Neural cell (in vitro differentiated cells): ENCODE results near the gene LRTM1. TPM values are rescaled to one million over a fixed set of nuclear protein-coding genes. Genes with fewer than 3 reads are reported as not detected.

Source experiments
- H2AFZ ChIP-seq: fragments of 200-600, 300-800 bp; sonication (generic), shearing (Covaris generic); 2 replicates; pipeline ENCODE4 v1.6.0; 2014; ENCODE audit warnings: low read depth, mild to moderate bottlenecking, antibody characterized with exemption, low read length, moderate library complexity
- H3F3A ChIP-seq: fragments of 200-600 bp; shearing (Covaris generic); 2 replicates; pipeline ENCODE4 v1.6.1; 2016; ENCODE audit warnings: mild to moderate bottlenecking, moderate library complexity, mixed read lengths, antibody characterized with exemption, low read length; ENCODE audit not compliant: insufficient read depth, poor library complexity, severe bottlenecking
- H3K27ac ChIP-seq: fragments of 200-600, 300-800 bp; sonication (generic), shearing (Covaris generic); 2 replicates; pipeline ENCODE4 v1.5.1; 2014; ENCODE audit warnings: mild to moderate bottlenecking, low read length, moderate library complexity
- H3K27me3 ChIP-seq: fragments of 300-800, 200-600 bp; sonication (generic), shearing (Covaris generic); 2 replicates; pipeline ENCODE4 v1.6.0; 2014; ENCODE audit warnings: mild to moderate bottlenecking, low read depth, low read length, moderate library complexity; ENCODE audit not compliant: insufficient read depth
- H3K36me3 ChIP-seq: fragments of 300-800, 200-600 bp; sonication (generic), shearing (Covaris generic); 2 replicates; pipeline ENCODE4 v1.5.1; 2014; ENCODE audit warnings: mild to moderate bottlenecking, antibody characterized with exemption, low read length, moderate library complexity; ENCODE audit not compliant: insufficient read depth
- H3K4me2 ChIP-seq: fragments of 300-800, 200-600 bp; sonication (generic), shearing (Covaris generic); 2 replicates; pipeline ENCODE4 v1.6.0; 2014; ENCODE audit warnings: mild to moderate bottlenecking, low read length
- H3K4me3 ChIP-seq: fragments of 300-800, 200-600 bp; sonication (generic), shearing (Covaris generic); 2 replicates; pipeline ENCODE4 v1.5.1; 2014; ENCODE audit warnings: mild to moderate bottlenecking, low read length, moderate library complexity
- H3K79me2 ChIP-seq: fragments of 200-600 bp; shearing (Covaris generic); replicated peaks from 2 replicates; pipeline ENCODE4 v1.6.0; 2014; ENCODE audit warnings: mild to moderate bottlenecking, low read length, moderate library complexity; ENCODE audit not compliant: insufficient read depth
- H3K9ac ChIP-seq: fragments of 300-800, 200-600 bp; sonication (generic), shearing (Covaris generic); 2 replicates; pipeline ENCODE4 v1.6.1; 2016; ENCODE audit warnings: mild to moderate bottlenecking, low read length, mixed read lengths
- H3K9me2 ChIP-seq: fragments of 200-600 bp; shearing (Covaris generic); 2 replicates; pipeline ENCODE4 v1.6.1; 2016; ENCODE audit warnings: mild to moderate bottlenecking, low read length, mixed read lengths; ENCODE audit not compliant: insufficient read depth
- H3K9me3 ChIP-seq: fragments of 200-600, 300-800 bp; sonication (generic), shearing (Covaris generic); 2 replicates; pipeline ENCODE4 v1.6.1; 2016; ENCODE audit warnings: mild to moderate bottlenecking, mixed run types, low read length, moderate library complexity, mixed read lengths
- H4K20me1 ChIP-seq: fragments of 200-600 bp; shearing (Covaris generic); 2 replicates; pipeline ENCODE4 v1.6.1; 2016; ENCODE audit warnings: mild to moderate bottlenecking, mixed run types; ENCODE audit not compliant: insufficient read depth
- EP300 ChIP-seq: fragments of 450-650 bp; conservative IDR thresholded peaks from 2 replicates; pipeline ENCODE4 v1.6.1; 2014; ENCODE audit warnings: antibody characterized with exemption, mild to moderate bottlenecking, moderate library complexity; ENCODE audit not compliant: poor library complexity, severe bottlenecking
- EZH2 ChIP-seq: fragments of 200-600, 300-800 bp; shearing (Covaris generic), sonication (generic); IDR thresholded peaks from 2 replicates; pipeline ENCODE4 v1.6.1; 2014; ENCODE audit warnings: antibody characterized with exemption, low read length, borderline replicate concordance, mild to moderate bottlenecking; ENCODE audit not compliant: insufficient read depth, poor library complexity, severe bottlenecking
- MXI1 ChIP-seq: fragments of 450-650 bp; conservative IDR thresholded peaks from 2 replicates; pipeline ENCODE4 v1.6.1; 2014; ENCODE audit warnings: antibody characterized with exemption, mild to moderate bottlenecking; ENCODE audit not compliant: poor library complexity, severe bottlenecking
- POLR2AphosphoS5 ChIP-seq: IDR thresholded peaks from 2 replicates; pipeline ENCODE4 v1.6.1; 2012
- RAD21 ChIP-seq: fragments of 450-650 bp; conservative IDR thresholded peaks from 2 replicates; pipeline ENCODE4 v1.6.1; 2014; ENCODE audit warnings: antibody characterized with exemption, mild to moderate bottlenecking, moderate library complexity
- SMC3 ChIP-seq: fragments of 450-650 bp; conservative IDR thresholded peaks from 2 replicates; pipeline ENCODE4 v1.6.1; 2014; ENCODE audit warnings: antibody characterized with exemption, mild to moderate bottlenecking, moderate library complexity; ENCODE audit not compliant: poor library complexity
- TAF1 ChIP-seq: IDR thresholded peaks from 2 replicates; pipeline ENCODE4 v1.6.1; 2012; ENCODE audit warnings: low read depth
- polyA plus RNA-seq: library from polyadenylated mRNA; depleted of rRNA; stranded (reverse); fragments of >200 nt; gene quantifications from 2 replicates; pipeline ENCODE4 v1.2.3, GENCODE V29; 2014
- TF ChIP-seq, protein P1 (sequence below): fragments of 450-650 bp; IDR thresholded peaks from 2 replicates; pipeline ENCODE4 v1.5.1; 2014; ENCODE audit warnings: antibody characterized with exemption, mild to moderate bottlenecking, moderate library complexity; ENCODE audit not compliant: poor library complexity, severe bottlenecking
- TF ChIP-seq, protein P2 (sequence below): IDR thresholded peaks from 2 replicates; pipeline ENCODE4 v1.6.1; 2012; ENCODE audit warnings: borderline replicate concordance

Gene LRTM1
- polyA plus RNA-seq, 1 donor from 2014 or later = not detected

DNA sequence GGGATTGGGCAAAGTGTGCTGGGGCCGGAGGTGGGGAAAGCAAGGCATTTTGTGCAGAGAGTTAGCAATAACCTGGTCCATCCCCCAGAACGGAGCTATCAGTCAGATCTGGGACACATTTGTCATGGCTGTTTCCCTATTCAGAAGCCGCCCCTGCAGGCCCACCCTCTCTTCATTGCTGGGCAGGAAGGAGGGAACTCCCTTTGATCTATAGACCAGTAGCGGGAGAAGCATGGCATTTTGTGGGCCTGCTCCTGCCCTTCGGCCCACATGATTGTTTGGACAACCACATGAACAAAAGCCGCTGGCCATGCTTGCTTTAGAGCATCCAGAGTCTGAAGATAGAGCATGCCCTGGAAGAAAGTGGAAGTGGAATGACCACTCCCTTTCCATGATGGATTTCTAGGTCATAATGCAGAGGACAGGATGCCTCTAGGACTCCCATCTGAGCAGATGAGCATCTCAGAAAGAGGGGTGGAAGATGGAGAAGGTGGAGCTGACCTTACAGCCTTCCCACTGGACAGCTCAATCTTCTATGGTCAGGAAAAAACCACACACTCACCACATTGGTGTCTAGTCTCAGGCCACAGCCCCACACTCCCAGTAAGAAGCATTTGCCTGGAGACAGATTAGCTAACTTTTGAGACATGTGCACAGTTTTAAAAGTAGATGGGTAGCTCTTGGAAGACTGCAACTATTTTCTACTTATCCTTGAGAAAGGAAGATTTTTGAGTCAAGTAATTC, 11.9 kb upstream of the LRTM1 start:
- TF ChIP-seq EZH2 (no peak), SMC3 (no peak), RAD21 (no peak), TAF1 (no peak), MXI1 (no peak), EP300 (no peak), POLR2AphosphoS5 (no peak)
- TF ChIP-seq, protein P1, sequence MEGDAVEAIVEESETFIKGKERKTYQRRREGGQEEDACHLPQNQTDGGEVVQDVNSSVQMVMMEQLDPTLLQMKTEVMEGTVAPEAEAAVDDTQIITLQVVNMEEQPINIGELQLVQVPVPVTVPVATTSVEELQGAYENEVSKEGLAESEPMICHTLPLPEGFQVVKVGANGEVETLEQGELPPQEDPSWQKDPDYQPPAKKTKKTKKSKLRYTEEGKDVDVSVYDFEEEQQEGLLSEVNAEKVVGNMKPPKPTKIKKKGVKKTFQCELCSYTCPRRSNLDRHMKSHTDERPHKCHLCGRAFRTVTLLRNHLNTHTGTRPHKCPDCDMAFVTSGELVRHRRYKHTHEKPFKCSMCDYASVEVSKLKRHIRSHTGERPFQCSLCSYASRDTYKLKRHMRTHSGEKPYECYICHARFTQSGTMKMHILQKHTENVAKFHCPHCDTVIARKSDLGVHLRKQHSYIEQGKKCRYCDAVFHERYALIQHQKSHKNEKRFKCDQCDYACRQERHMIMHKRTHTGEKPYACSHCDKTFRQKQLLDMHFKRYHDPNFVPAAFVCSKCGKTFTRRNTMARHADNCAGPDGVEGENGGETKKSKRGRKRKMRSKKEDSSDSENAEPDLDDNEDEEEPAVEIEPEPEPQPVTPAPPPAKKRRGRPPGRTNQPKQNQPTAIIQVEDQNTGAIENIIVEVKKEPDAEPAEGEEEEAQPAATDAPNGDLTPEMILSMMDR = no peak
- TF ChIP-seq, protein P2, sequence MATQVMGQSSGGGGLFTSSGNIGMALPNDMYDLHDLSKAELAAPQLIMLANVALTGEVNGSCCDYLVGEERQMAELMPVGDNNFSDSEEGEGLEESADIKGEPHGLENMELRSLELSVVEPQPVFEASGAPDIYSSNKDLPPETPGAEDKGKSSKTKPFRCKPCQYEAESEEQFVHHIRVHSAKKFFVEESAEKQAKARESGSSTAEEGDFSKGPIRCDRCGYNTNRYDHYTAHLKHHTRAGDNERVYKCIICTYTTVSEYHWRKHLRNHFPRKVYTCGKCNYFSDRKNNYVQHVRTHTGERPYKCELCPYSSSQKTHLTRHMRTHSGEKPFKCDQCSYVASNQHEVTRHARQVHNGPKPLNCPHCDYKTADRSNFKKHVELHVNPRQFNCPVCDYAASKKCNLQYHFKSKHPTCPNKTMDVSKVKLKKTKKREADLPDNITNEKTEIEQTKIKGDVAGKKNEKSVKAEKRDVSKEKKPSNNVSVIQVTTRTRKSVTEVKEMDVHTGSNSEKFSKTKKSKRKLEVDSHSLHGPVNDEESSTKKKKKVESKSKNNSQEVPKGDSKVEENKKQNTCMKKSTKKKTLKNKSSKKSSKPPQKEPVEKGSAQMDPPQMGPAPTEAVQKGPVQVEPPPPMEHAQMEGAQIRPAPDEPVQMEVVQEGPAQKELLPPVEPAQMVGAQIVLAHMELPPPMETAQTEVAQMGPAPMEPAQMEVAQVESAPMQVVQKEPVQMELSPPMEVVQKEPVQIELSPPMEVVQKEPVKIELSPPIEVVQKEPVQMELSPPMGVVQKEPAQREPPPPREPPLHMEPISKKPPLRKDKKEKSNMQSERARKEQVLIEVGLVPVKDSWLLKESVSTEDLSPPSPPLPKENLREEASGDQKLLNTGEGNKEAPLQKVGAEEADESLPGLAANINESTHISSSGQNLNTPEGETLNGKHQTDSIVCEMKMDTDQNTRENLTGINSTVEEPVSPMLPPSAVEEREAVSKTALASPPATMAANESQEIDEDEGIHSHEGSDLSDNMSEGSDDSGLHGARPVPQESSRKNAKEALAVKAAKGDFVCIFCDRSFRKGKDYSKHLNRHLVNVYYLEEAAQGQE = no peak
- H4K20me1 ChIP-seq = no peaks in the 10 kb centered on the region
- H3K4me3 ChIP-seq = no peak overlapping the region
- no peak overlapping the region for H3K27ac ChIP-seq
- no peaks in the 10 kb centered on the region for H3K9me3 ChIP-seq
- no peak overlapping the region for H2AFZ ChIP-seq
- H3K4me2 ChIP-seq = no peak overlapping the region
- no peaks in the 10 kb centered on the region for H3K79me2 ChIP-seq
- no peaks in the 10 kb centered on the region for H3K36me3 ChIP-seq
- no peaks in the 10 kb centered on the region for H3K27me3 ChIP-seq
- no peaks in the 10 kb centered on the region for H3K9me2 ChIP-seq
- H3F3A ChIP-seq = no peaks in the 10 kb centered on the region
- no peak overlapping the region for H3K9ac ChIP-seq

DNA sequence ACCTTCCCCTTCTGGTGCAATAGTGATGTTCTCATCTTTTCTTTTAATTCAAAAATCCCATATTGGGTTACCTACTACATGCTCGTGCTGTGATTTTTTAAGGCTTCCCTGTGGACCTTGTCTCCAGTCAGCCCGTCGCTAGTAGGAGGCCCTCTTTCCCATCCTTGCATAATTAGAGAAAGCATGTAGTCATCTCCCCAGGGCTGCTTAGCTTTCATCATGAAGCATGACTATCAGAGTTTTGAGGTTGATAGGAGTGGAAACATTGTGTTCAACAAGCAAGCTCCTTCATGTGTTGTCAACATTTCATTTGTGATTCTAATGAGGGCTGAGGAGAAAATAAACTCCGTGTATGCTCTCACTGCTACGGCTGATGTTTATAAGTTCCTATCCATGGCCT, 8.7 kb upstream of the LRTM1 start:
- Histone ChIP-seq H3K9ac (no peak overlapping the region), H3K4me3 (no peak overlapping the region), H3K9me3 (no peaks in the 10 kb centered on the region), H3K27me3 (no peaks in the 10 kb centered on the region), H4K20me1 (no peaks in the 10 kb centered on the region), H3K36me3 (no peaks in the 10 kb centered on the region), H3F3A (no peaks in the 10 kb centered on the region), H3K4me2 (no peak overlapping the region), H3K9me2 (no peaks in the 10 kb centered on the region), H2AFZ (no peak overlapping the region), H3K27ac (no peak overlapping the region), H3K79me2 (no peaks in the 10 kb centered on the region)
- TF ChIP-seq POLR2AphosphoS5 = no peak
- TF ChIP-seq EP300 = no peak
- TF ChIP-seq, protein P1 = no peak
- TF ChIP-seq SMC3 = no peak
- TF ChIP-seq, protein P2 = no peak
- no peak for TF ChIP-seq RAD21
- no peak for TF ChIP-seq TAF1
- no peak for TF ChIP-seq EZH2
- no peak for TF ChIP-seq MXI1
